ENCODE measurements around the gene MUC15. TPM values are rescaled to one million over a fixed set of nuclear protein-coding genes. Genes with fewer than 3 reads are reported as not detected.

MUC15 gene
- total RNA-seq, 6 experiments from 2014 or later, result not detected

- DNase-seq (no peak), ATAC-seq (no peak)
- no peak overlapping the region for H3K27ac ChIP-seq
- 46% methylated on average over 2 of the region's 2 CpGs for WGBS (ENCODE audit: insufficient coverage, low coverage, low lambda C conversion rate, missing lambda C conversion rate)
- intact Hi-C loops (cut with DNase I), result no loop called here
- H3K9me3 ChIP-seq, result no peaks in the 10 kb centered on the region
- H3K27me3 ChIP-seq, result no peaks in the 10 kb centered on the region
- H3K4me1 ChIP-seq, result no peaks in the 10 kb centered on the region
- no peaks in the 10 kb centered on the region for H3K36me3 ChIP-seq
- TF ChIP-seq, protein P1, sequence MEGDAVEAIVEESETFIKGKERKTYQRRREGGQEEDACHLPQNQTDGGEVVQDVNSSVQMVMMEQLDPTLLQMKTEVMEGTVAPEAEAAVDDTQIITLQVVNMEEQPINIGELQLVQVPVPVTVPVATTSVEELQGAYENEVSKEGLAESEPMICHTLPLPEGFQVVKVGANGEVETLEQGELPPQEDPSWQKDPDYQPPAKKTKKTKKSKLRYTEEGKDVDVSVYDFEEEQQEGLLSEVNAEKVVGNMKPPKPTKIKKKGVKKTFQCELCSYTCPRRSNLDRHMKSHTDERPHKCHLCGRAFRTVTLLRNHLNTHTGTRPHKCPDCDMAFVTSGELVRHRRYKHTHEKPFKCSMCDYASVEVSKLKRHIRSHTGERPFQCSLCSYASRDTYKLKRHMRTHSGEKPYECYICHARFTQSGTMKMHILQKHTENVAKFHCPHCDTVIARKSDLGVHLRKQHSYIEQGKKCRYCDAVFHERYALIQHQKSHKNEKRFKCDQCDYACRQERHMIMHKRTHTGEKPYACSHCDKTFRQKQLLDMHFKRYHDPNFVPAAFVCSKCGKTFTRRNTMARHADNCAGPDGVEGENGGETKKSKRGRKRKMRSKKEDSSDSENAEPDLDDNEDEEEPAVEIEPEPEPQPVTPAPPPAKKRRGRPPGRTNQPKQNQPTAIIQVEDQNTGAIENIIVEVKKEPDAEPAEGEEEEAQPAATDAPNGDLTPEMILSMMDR (IDR thresholded peaks at IDR 0.05), result no peak
- TF ChIP-seq POLR2A (IDR thresholded peaks at IDR 0.05), result no peak
- no peak overlapping the region for H3K4me3 ChIP-seq
Observed at GRCh38 chr11:26587073-26587472, 15.0 kb upstream of the MUC15 start.

DNA sequence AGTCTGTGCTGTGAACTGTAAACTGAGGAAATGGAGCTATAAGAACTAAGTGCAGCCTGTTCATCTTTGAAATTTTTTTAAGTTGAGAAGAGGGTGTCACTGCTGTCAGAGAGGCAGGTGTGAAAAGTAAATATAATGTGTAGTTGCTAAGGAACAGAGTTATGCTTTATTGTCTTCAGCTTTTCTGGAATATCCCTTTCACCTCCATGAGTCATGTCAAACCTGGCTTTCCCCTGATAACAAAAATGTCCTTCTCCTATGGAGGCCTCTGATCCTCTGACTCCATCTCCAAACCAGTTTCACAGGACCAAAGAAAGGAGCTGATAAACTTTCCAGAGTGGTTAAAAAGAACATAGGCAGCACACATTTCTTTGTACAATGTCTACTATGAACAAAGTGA, 12.8 kb upstream of the MUC15 start:
- ATAC-seq (no peak), DNase-seq (no peak)
- no peaks in the 10 kb centered on the region for H3K9me3 ChIP-seq
- no peak overlapping the region for H3K4me3 ChIP-seq
- no peak for TF ChIP-seq POLR2A (IDR thresholded peaks at IDR 0.05)
- TF ChIP-seq, protein P1 (IDR thresholded peaks at IDR 0.05), result no peak
- no peaks in the 10 kb centered on the region for H3K27me3 ChIP-seq
- H3K36me3 ChIP-seq, result no peaks in the 10 kb centered on the region
- H3K4me1 ChIP-seq, result no peaks in the 10 kb centered on the region
- intact Hi-C loops (cut with DNase I), result no loop called here
- H3K27ac ChIP-seq, result no peak overlapping the region

DNA sequence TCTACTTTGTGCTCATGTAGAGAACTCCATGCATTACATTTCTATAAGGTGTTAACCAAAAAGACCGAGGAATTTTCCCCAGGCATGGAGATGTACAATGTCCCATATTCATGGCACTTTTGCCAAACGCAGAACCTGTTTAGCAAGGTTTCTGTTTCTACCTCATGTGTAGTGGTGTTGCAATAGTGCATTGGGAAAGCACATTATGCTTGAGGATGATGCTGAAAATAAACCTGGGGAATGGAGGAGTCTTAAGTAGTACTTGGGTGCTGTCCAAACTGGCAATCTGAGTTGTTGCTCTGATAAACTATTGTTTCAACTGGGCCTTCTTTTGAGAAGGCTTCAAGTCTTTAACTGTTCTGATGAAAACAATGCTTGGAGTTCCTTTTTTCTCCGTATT, 11.5 kb upstream of the MUC15 start:
- Histone ChIP-seq H3K4me3 (no peak overlapping the region), H3K9me3 (no peaks in the 10 kb centered on the region), H3K27me3 (no peaks in the 10 kb centered on the region), H3K27ac (no peak overlapping the region), H3K4me1 (no peaks in the 10 kb centered on the region), H3K36me3 (no peaks in the 10 kb centered on the region)
- ATAC-seq (no peak), DNase-seq (no peak)
- intact Hi-C loops (cut with DNase I), result no loop called here
- 55% methylated on average over 3 of the region's 3 CpGs for WGBS (ENCODE audit: insufficient coverage, low coverage, low lambda C conversion rate, missing lambda C conversion rate)
- TF ChIP-seq POLR2A (IDR thresholded peaks at IDR 0.05), result no peak
- TF ChIP-seq, protein P1 (IDR thresholded peaks at IDR 0.05), result no peak

DNA sequence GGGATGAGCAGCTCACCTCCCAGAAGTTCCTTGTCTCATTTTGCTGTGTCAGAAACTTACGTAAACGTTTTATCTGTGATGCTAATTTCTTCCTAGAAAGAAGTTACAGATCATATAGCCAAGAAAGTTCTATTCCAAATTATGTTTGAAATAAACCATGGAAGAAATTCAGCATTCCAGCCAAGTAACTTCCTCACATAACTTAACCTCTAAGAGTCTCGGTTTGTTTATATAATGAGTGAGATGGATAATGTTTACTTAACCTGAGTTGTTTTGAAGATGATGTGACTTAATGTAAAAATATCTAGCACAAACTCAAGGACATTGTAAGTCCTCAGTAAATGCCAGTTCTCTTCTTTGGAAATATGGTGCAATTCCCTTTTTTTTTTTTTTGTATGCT, 8.9 kb upstream of the MUC15 start:
- WGBS (ENCODE audit: insufficient coverage, low coverage, low lambda C conversion rate, missing lambda C conversion rate), result 60% methylated on average over 3 of the region's 3 CpGs
- H3K27me3 ChIP-seq, result no peaks in the 10 kb centered on the region

More for the DNA sequence above, 8.9 kb upstream of the MUC15 start:
- TF ChIP-seq, protein P1 (IDR thresholded peaks at IDR 0.05), result no peak
- no peak for TF ChIP-seq POLR2A (IDR thresholded peaks at IDR 0.05)
- intact Hi-C loops (cut with DNase I), result no loop called here
- no peaks in the 10 kb centered on the region for H3K4me1 ChIP-seq
- no peak for ATAC-seq
- H3K4me3 ChIP-seq, result no peak overlapping the region
- H3K9me3 ChIP-seq, result no peaks in the 10 kb centered on the region
- no peaks in the 10 kb centered on the region for H3K36me3 ChIP-seq
- no peak overlapping the region for H3K27ac ChIP-seq
- no peak for DNase-seq

All from right lobe of liver (tissue), 6 donors.